Measurements from ENCODE around the gene IL22RA1. TPM values are rescaled to one million over a fixed set of nuclear protein-coding genes. Genes with fewer than 3 reads are reported as not detected.

Gene IL22RA1
- polyA plus RNA-seq, 1 donor from 2014 or later, result not detected

DNA sequence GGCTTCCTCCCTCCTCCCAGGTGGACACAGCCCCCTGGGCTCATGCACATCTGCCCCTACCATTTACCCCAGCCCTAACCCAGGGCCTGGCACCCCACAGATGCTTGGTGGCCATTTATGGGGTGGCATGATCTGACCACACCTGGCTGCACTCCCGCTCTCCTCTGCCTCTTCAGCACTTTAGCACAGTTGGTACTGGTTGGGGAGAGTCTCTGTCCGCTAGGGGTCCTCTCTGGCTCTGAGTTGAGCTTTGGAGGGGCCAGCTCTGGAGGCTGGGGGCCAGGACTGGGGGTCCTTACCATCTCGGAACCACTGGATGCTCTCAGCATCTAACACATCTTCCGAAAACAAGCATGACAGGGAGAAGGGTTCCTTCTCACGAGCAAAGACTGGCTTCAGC, 48.4 kb downstream of the IL22RA1 start:
- Histone ChIP-seq H3K9me2 (ENCODE audit: insufficient read depth, low read length) (no peaks in the 10 kb centered on the region), H3K36me3 (ENCODE audit: insufficient read depth, low read length) (no peaks in the 10 kb centered on the region), H3K9ac (ENCODE audit: low read length) (no peak overlapping the region), H3K79me2 (replicated peaks; ENCODE audit: insufficient read depth, low read length) (no peaks in the 10 kb centered on the region), H3K4me3 (ENCODE audit: low read length) (no peak overlapping the region), H3K9me3 (ENCODE audit: low read length) (no peaks in the 10 kb centered on the region), H3K4me2 (ENCODE audit: low read length) (no peak overlapping the region), H3K27me3 (ENCODE audit: insufficient read depth, low read depth, low read length) (no peaks in the 10 kb centered on the region), H2AFZ (ENCODE audit: low read depth, low read length) (no peak overlapping the region), H3F3A (ENCODE audit: insufficient read depth, low read length, poor library complexity, severe bottlenecking) (no peaks in the 10 kb centered on the region), H4K20me1 (ENCODE audit: insufficient read depth) (no peaks in the 10 kb centered on the region), H3K27ac (ENCODE audit: low read length) (no peak overlapping the region)
- TF ChIP-seq POLR2AphosphoS5 (IDR thresholded peaks at IDR 0.05) (no peak), SMC3 (conservative IDR thresholded peaks at IDR 0.05; ENCODE audit: poor library complexity) (no peak), EZH2 (IDR thresholded peaks at IDR 0.05; ENCODE audit: borderline replicate concordance, insufficient read depth, low read length, poor library complexity, severe bottlenecking) (no peak), EP300 (conservative IDR thresholded peaks at IDR 0.05; ENCODE audit: poor library complexity, severe bottlenecking) (no peak)
- TF ChIP-seq, protein P1, sequence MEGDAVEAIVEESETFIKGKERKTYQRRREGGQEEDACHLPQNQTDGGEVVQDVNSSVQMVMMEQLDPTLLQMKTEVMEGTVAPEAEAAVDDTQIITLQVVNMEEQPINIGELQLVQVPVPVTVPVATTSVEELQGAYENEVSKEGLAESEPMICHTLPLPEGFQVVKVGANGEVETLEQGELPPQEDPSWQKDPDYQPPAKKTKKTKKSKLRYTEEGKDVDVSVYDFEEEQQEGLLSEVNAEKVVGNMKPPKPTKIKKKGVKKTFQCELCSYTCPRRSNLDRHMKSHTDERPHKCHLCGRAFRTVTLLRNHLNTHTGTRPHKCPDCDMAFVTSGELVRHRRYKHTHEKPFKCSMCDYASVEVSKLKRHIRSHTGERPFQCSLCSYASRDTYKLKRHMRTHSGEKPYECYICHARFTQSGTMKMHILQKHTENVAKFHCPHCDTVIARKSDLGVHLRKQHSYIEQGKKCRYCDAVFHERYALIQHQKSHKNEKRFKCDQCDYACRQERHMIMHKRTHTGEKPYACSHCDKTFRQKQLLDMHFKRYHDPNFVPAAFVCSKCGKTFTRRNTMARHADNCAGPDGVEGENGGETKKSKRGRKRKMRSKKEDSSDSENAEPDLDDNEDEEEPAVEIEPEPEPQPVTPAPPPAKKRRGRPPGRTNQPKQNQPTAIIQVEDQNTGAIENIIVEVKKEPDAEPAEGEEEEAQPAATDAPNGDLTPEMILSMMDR (IDR thresholded peaks at IDR 0.05; ENCODE audit: poor library complexity, severe bottlenecking), result no peak

DNA sequence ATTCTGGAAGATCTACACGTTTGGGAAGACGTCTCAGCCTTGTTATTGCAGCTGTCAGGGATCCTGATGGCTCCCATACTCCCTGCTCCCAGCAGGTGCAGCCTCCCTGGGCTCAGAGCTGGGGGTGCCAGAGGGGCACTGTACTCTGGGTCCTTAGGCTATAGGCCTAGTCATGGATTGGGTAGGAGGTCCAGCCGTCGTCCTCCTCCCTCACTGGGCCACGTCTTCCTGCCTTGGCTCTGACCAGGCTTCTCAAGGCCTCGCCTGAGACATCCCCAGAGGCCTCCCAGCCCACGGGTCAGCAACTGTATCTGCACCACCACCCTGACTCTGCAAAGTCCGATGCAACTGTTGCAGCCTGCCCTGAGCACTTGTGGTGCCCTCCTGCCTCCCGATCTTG, 49.2 kb downstream of the IL22RA1 start:
- Histone ChIP-seq H3K79me2 (replicated peaks; ENCODE audit: insufficient read depth, low read length) (no peaks in the 10 kb centered on the region), H3K36me3 (ENCODE audit: insufficient read depth, low read length) (no peaks in the 10 kb centered on the region), H3K27ac (ENCODE audit: low read length) (no peak overlapping the region), H3K4me2 (ENCODE audit: low read length) (no peak overlapping the region), H3K27me3 (ENCODE audit: insufficient read depth, low read depth, low read length) (no peaks in the 10 kb centered on the region), H3K9ac (ENCODE audit: low read length) (no peak overlapping the region), H3K9me2 (ENCODE audit: insufficient read depth, low read length) (no peaks in the 10 kb centered on the region), H3K4me3 (ENCODE audit: low read length) (no peak overlapping the region), H2AFZ (ENCODE audit: low read depth, low read length) (no peak overlapping the region), H3K9me3 (ENCODE audit: low read length) (no peaks in the 10 kb centered on the region), H4K20me1 (ENCODE audit: insufficient read depth) (no peaks in the 10 kb centered on the region), H3F3A (ENCODE audit: insufficient read depth, low read length, poor library complexity, severe bottlenecking) (no peaks in the 10 kb centered on the region)
- TF ChIP-seq EP300 (conservative IDR thresholded peaks at IDR 0.05; ENCODE audit: poor library complexity, severe bottlenecking) (no peak), MXI1 (conservative IDR thresholded peaks at IDR 0.05; ENCODE audit: poor library complexity, severe bottlenecking) (no peak), EZH2 (IDR thresholded peaks at IDR 0.05; ENCODE audit: borderline replicate concordance, insufficient read depth, low read length, poor library complexity, severe bottlenecking) (no peak), SMC3 (conservative IDR thresholded peaks at IDR 0.05; ENCODE audit: poor library complexity) (no peak), TAF1 (IDR thresholded peaks at IDR 0.05; ENCODE audit: low read depth) (no peak), RAD21 (conservative IDR thresholded peaks at IDR 0.05) (no peak), POLR2AphosphoS5 (IDR thresholded peaks at IDR 0.05) (no peak)
- TF ChIP-seq, protein P1 (IDR thresholded peaks at IDR 0.05; ENCODE audit: poor library complexity, severe bottlenecking), result no peak
- TF ChIP-seq, protein P2, sequence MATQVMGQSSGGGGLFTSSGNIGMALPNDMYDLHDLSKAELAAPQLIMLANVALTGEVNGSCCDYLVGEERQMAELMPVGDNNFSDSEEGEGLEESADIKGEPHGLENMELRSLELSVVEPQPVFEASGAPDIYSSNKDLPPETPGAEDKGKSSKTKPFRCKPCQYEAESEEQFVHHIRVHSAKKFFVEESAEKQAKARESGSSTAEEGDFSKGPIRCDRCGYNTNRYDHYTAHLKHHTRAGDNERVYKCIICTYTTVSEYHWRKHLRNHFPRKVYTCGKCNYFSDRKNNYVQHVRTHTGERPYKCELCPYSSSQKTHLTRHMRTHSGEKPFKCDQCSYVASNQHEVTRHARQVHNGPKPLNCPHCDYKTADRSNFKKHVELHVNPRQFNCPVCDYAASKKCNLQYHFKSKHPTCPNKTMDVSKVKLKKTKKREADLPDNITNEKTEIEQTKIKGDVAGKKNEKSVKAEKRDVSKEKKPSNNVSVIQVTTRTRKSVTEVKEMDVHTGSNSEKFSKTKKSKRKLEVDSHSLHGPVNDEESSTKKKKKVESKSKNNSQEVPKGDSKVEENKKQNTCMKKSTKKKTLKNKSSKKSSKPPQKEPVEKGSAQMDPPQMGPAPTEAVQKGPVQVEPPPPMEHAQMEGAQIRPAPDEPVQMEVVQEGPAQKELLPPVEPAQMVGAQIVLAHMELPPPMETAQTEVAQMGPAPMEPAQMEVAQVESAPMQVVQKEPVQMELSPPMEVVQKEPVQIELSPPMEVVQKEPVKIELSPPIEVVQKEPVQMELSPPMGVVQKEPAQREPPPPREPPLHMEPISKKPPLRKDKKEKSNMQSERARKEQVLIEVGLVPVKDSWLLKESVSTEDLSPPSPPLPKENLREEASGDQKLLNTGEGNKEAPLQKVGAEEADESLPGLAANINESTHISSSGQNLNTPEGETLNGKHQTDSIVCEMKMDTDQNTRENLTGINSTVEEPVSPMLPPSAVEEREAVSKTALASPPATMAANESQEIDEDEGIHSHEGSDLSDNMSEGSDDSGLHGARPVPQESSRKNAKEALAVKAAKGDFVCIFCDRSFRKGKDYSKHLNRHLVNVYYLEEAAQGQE (IDR thresholded peaks at IDR 0.05; ENCODE audit: borderline replicate concordance), result no peak
